Transverse colon (tissue), 4 donors: ENCODE results near the gene RIC8A. TPM values are rescaled to one million over a fixed set of nuclear protein-coding genes. Genes with fewer than 3 reads are reported as not detected.

Experiments
- DNase-seq: peaks from one replicate; pipeline ENCODE4 v3.0.0-alpha.2; 2019
- H3K27ac ChIP-seq, 4 donors: fragments of 200-600 bp; sonication (generic); 2 replicates each; pipeline ENCODE4 v1.5.1; 2016 to 2018; ENCODE audit warnings: inconsistent platforms in 4 of 4
- H3K27me3 ChIP-seq: fragments of 200-600 bp; sonication (generic); 2 replicates; pipeline ENCODE4 v1.5.1; 2017; ENCODE audit warnings: inconsistent platforms
- H3K36me3 ChIP-seq, 4 donors: fragments of 200-600 bp; sonication (generic); 2 replicates each; pipeline ENCODE4 v1.5.1; 2017 to 2019; ENCODE audit warnings: inconsistent platforms in 4 of 4
- H3K4me1 ChIP-seq, 4 donors: fragments of 200-600 bp; sonication (generic); 2 replicates each; pipeline ENCODE4 v1.5.1; 2017 to 2020; ENCODE audit warnings: inconsistent platforms in 4 of 4
- H3K4me3 ChIP-seq, 4 donors: fragments of 200-600 bp; sonication (generic); 1 replicate in 1 of 4; 2 replicates in 3 of 4; pipeline versions ENCODE4 v1.5.1 to v1.6.1; 2017 to 2019; ENCODE audit warnings: inconsistent platforms in 4 of 4
- H3K9me3 ChIP-seq, 2 donors: fragments of 200-600 bp; sonication (generic); 2 replicates each; pipeline ENCODE4 v1.5.1; 2017 to 2019; ENCODE audit warnings: inconsistent platforms in 2 of 2
- EP300 ChIP-seq: sonication (generic); formaldehyde crosslinking; IDR thresholded peaks from one replicate; pipeline ENCODE4 v1.6.1; 2017; ENCODE audit warnings: antibody characterized with exemption, low read depth
- POLR2A ChIP-seq: fragments of 450-650 bp; IDR thresholded peaks from one replicate; pipeline ENCODE4 v1.6.1; 2016; ENCODE audit warnings: antibody characterized with exemption, mild to moderate bottlenecking, moderate library complexity
- POLR2AphosphoS5 ChIP-seq, 3 donors: sonication (generic); formaldehyde crosslinking; IDR thresholded peaks; one replicate each; pipeline ENCODE4 v1.6.1; 2016; ENCODE audit warnings: antibody characterized with exemption in 3 of 3
- WGBS, 2 donors: methylation state at CpG; one replicate each; pipeline ENCODE4 v1.1.5; 2018; ENCODE audit warnings: low coverage in 1 of 2; 5-methylcytosine and 5-hydroxymethylcytosine counted together
- in situ Hi-C, 4 donors: fragments of 200-750 bp; cut with MboI; loops; one replicate each; pipeline versions ENCODE4 v1.15.0 to v1.15.1; 2017; ENCODE audit warnings: low sequenced_read_pairs in 3 of 4, low pct_ligation_motif_present in 1 of 4, low pct_unique_long_range_greater_than_20kb in 1 of 4
- intact Hi-C: fragments of 100-400 bp; cut with DNase I; formaldehyde crosslinking; loops from one replicate; pipeline ENCODE4 v1.15.1; 2023; ENCODE audit warnings: low total_unique reads
- total RNA-seq, 4 donors: library from RNA; depleted of rRNA; stranded (reverse); fragments of >200 nt; gene quantifications; one replicate each; pipeline ENCODE4 v1.1.0, GENCODE V29; 2016
- TF ChIP-seq, protein P1 (sequence below), 5 experiments: fragments of 200-600 bp in 3 of 5; fragments of 450-650 bp in 2 of 5; sonication (generic) in 3 of 5; IDR thresholded peaks; 1 replicate in 2 of 5; 2 replicates in 3 of 5; pipeline ENCODE4 v1.5.1; 2016 to 2017; ENCODE audit warnings: antibody characterized with exemption in 5 of 5, inconsistent platforms in 3 of 5, mild to moderate bottlenecking in 2 of 5, moderate library complexity in 1 of 5

RIC8A gene
- total RNA-seq, 4 donors from 2014 or later = 59.2 to 145 (median 93.8) TPM

DNA sequence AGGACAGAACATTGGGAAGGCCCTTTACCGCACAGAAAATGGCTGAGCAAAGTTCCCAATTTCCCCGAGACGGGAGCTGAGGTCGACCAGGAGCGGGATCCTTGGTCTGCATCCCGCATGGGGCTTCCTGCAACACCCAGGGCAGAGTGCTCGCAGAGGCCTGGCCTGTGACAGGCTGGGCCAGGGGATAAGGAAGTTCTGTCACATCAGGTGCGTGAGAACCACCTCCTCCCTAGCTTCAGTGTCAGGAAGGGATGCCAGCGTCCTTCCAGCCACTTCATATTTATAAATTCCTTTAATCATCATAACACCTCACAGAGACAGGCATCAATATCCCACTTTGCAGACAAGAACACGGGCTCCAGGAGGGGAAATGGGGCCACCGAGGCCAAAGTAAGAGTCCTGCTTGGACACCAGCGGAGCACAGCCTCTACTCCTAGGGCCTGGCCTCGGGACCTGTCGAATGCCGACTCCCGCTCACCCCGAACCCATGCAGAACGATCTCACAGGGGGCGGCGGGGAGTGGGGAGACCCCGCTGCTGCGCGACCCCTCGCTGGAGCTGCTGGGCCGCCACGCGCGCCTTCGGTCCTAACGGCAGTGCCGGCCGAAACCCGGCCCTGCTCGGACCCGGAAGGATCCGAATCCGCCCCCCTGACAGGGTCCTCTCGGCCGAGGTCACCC is 841 bp upstream of the RIC8A start:
- Histone ChIP-seq H3K27ac (peak overlapping the region; percentile 96 to 100 (median 98)), H3K27me3 (no peaks in the 10 kb centered on the region), H3K4me1 (peaks cover 27 to 47% (median 36%) of the 10 kb centered on the region in 4 donors), H3K36me3 (peaks cover 0 to 7% (median 3%) of the 10 kb centered on the region in 4 donors), H3K9me3 (no peaks in the 10 kb centered on the region), H3K4me3 (peak overlapping the region; percentile 80 to 97 (median 96))
- intact Hi-C loops (no loop called here), in situ Hi-C loops (no loop called here)
- 2 to 14% methylated on average over 1 to 12 of the region's 39 CpGs for WGBS, 2 donors
- no peak for TF ChIP-seq POLR2A
- TF ChIP-seq POLR2AphosphoS5 (IDR thresholded peaks at IDR 0.05) = no peak
- TF ChIP-seq, protein P1, sequence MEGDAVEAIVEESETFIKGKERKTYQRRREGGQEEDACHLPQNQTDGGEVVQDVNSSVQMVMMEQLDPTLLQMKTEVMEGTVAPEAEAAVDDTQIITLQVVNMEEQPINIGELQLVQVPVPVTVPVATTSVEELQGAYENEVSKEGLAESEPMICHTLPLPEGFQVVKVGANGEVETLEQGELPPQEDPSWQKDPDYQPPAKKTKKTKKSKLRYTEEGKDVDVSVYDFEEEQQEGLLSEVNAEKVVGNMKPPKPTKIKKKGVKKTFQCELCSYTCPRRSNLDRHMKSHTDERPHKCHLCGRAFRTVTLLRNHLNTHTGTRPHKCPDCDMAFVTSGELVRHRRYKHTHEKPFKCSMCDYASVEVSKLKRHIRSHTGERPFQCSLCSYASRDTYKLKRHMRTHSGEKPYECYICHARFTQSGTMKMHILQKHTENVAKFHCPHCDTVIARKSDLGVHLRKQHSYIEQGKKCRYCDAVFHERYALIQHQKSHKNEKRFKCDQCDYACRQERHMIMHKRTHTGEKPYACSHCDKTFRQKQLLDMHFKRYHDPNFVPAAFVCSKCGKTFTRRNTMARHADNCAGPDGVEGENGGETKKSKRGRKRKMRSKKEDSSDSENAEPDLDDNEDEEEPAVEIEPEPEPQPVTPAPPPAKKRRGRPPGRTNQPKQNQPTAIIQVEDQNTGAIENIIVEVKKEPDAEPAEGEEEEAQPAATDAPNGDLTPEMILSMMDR (IDR thresholded peaks at IDR 0.05) = no peak
- no peak for TF ChIP-seq EP300
- peak; percentile 62 for DNase-seq

DNA sequence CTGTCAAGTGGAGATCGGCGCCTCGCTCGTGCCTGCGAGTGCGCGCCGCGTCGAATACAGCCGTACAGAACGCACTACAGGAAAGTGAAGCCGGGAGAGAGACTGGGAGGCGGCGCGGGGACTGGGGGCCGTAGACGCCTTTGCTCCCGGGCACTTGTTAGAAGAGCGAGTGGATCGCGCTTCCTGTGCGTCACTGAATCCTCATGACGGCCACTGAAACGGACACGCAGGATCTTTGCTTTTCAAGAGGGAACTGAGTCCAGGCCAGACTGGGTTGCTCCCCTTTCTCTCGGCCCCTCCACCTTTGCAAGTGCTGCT is 314 bp downstream of the RIC8A start:
- intact Hi-C loops (no loop called here), in situ Hi-C loops (no loop called here)
- peak overlapping the region; percentile 96 to 100 (median 98) for H3K27ac ChIP-seq
- H3K27me3 ChIP-seq = no peaks in the 10 kb centered on the region
- peaks cover 0 to 18% (median 8%) of the 10 kb centered on the region in 4 donors for H3K36me3 ChIP-seq
- TF ChIP-seq, protein P1 (IDR thresholded peaks at IDR 0.05) = no peak
- no peaks in the 10 kb centered on the region for H3K9me3 ChIP-seq
- no peak for DNase-seq
- H3K4me1 ChIP-seq = peaks cover 27 to 45% (median 33%) of the 10 kb centered on the region in 4 donors
- H3K4me3 ChIP-seq = peak overlapping the region; percentile 42 to 96 (median 88)
- WGBS, 2 donors = 0 to 1% methylated on average over 1 to 27 of the region's 27 CpGs

DNA sequence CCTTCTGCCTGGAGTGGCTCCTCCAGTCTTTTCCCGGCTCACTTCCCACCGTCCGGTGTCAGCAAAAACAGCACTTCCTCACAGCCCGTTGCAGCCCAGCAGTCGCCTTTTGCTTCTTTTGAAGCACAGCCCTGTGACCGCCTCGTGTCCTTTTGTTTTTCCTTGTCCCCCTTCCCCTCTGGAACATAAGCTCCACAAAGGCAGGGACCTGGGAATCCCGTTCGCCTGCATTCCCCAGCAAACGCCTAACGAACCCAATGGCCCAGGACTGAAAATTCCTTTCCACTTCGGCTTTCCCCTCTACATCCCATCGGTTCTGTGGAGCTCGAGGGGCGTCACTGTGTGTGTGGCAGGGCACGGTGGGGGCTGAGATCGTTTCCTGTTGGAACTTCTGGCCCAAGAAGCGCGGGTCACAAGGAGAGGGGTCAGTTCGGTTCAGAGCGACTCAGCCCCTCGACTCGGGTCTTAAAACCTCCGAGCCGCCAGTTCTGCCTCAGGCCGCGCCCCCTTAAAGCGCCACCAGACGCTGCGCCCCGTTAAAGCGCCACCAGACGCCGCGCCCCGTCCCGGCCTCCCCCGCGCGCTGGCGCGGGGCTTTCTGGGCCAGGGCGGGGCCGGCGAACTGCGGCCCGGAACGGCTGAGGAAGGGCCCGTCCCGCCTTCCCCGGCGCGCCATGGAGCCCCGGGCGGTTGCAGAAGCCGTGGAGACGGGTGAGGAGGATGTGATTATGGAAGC is 841 bp downstream of the RIC8A start:
- intact Hi-C loops = no loop called here
- H3K4me1 ChIP-seq = peaks cover 27 to 45% (median 32%) of the 10 kb centered on the region in 4 donors
- H3K27ac ChIP-seq = peak overlapping the region; percentile 96 to 100 (median 98)
- H3K36me3 ChIP-seq = peaks cover 0 to 22% (median 11%) of the 10 kb centered on the region in 4 donors
- no peaks in the 10 kb centered on the region for H3K27me3 ChIP-seq
- WGBS, 2 donors = 0% methylated on average over 4 to 27 of the region's 57 CpGs
- no peaks in the 10 kb centered on the region for H3K9me3 ChIP-seq
- peak overlapping the region; percentile 42 to 96 (median 88) for H3K4me3 ChIP-seq
- in situ Hi-C loops = no loop called here
- DNase-seq = peak; percentile 88
- TF ChIP-seq, protein P1 (IDR thresholded peaks at IDR 0.05) = no peak
- TF ChIP-seq POLR2AphosphoS5 (IDR thresholded peaks at IDR 0.05) (peak; percentile 72 to 87 (median 85)), POLR2A (peak; percentile 80), EP300 (no peak)

DNA sequence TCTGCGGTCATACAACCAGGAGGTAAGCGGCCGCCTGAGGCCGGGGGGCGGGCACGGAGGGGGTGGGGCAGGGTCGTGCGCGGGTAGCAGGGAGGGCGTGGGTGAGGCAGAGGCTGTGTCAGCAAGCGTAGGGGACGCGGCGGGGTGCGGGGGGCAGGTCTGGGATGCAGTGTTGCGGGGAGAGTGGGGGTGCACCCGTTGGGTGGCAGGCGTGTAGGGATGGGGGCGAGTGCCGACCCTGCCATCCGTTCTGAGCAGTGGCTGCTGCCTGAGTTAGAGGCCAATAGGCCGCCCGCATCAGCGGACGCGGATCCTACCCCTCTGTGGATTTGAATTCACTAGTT is 1.4 kb downstream of the RIC8A start:
- Histone ChIP-seq H3K27ac (peak overlapping the region; percentile 96 to 100 (median 98)), H3K4me1 (peaks cover 27 to 44% (median 32%) of the 10 kb centered on the region in 4 donors), H3K9me3 (no peaks in the 10 kb centered on the region), H3K36me3 (peaks cover 0 to 26% (median 12%) of the 10 kb centered on the region in 4 donors), H3K4me3 (peak overlapping the region; percentile 42 to 96 (median 88)), H3K27me3 (no peaks in the 10 kb centered on the region)
- in situ Hi-C loops = no loop called here
- DNase-seq = no peak
- intact Hi-C loops = no loop called here
- TF ChIP-seq POLR2AphosphoS5 (IDR thresholded peaks at IDR 0.05) (no peak), EP300 (no peak)
- WGBS, 2 donors = 0% methylated on average over 13 of the region's 26 CpGs; no CpG with 5 or more reads in 1 of the 2 donors
